ENCODE results near the gene PRPF39. TPM values are rescaled to one million over a fixed set of nuclear protein-coding genes. Genes with fewer than 3 reads are reported as not detected.

Gene PRPF39
- total and polyA plus RNA-seq, 2 of the 4 experiments (the other 2 are of a cell fraction), result 18.1 to 29.6 TPM

GRCh38 chr14:45094275-45094674 is 10.4 kb downstream of the PRPF39 start:
- no CpG with 5 or more reads among the region's 2 CpGs for WGBS, 2 experiments (ENCODE audit: extremely low coverage in 2 of 2, insufficient read length in 1 of 2)

More at GRCh38 chr14:45094275-45094674, 10.4 kb downstream of the PRPF39 start:
- no peak overlapping the region for H3K23ac ChIP-seq (ENCODE audit: low read depth, low read length)
- H3K9ac ChIP-seq (ENCODE audit: low read depth, low read length), result no peak overlapping the region
- no peak overlapping the region for H4K8ac ChIP-seq (ENCODE audit: low read depth in 2 of 2, low read length in 2 of 2)
- no peak overlapping the region for H2AFZ ChIP-seq (replicated peaks; ENCODE audit: low read length, poor library complexity)
- H3K4ac ChIP-seq (ENCODE audit: low read depth, low read length), result no peak overlapping the region
- no peak overlapping the region for H3K4me3 ChIP-seq (ENCODE audit: insufficient read depth, low read depth, low read length)
- no peak overlapping the region for H2BK15ac ChIP-seq (ENCODE audit: low read depth, low read length)
- dilution Hi-C loops (cut with HindIII; ENCODE audit: low sequenced_read_pairs, unreplicated experiment), result no loop called here
- H3K4me2 ChIP-seq (ENCODE audit: low read depth, low read length), result no peak overlapping the region
- no peak overlapping the region for H2BK120ac ChIP-seq (ENCODE audit: low read depth, low read length)
- H2BK20ac ChIP-seq (ENCODE audit: low read depth, low read length), result no peak overlapping the region
- CTCF ChIA-PET, result interaction anchor here (0.7 kb wide), 1 partner anchor 34 kb away, joined by 3 read pairs; no protein-coding TSS in a partner anchor
- H3K36me3 ChIP-seq (ENCODE audit: control insufficient read depth, insufficient read depth, low read length), result peaks cover 12% of the 10 kb centered on the region
- no peak overlapping the region for H2BK5ac ChIP-seq (ENCODE audit: low read depth, low read length, poor library complexity, severe bottlenecking)
- no peak overlapping the region for H4K91ac ChIP-seq (ENCODE audit: insufficient read depth, low read depth, low read length)
- POLR2A ChIA-PET (ENCODE audit: unreplicated experiment), result no interaction called here
- H4K5ac ChIP-seq (ENCODE audit: low read depth, low read length), result no peak overlapping the region
- H2AK9ac ChIP-seq (replicated peaks; ENCODE audit: low read depth, low read length, poor library complexity), result no peak overlapping the region
- ATAC-seq (ENCODE audit: low read depth) (no peak), DNase-seq (no peak)
- peaks cover 16 to 30% of the 10 kb centered on the region in 2 experiments for H3K79me1 ChIP-seq (ENCODE audit: low read depth in 1 of 2, low read length in 2 of 2)
- intact Hi-C loops (cut with micrococcal nuclease), result no loop called here
- H2AK5ac ChIP-seq (ENCODE audit: low read depth, low read length), result no peak overlapping the region
- no peak overlapping the region for H3K14ac ChIP-seq (replicated peaks; ENCODE audit: low read depth, low read length)
- H3K56ac ChIP-seq (ENCODE audit: extremely low read depth, insufficient read depth, low read length), result no peak overlapping the region
- H4K20me1 ChIP-seq (ENCODE audit: insufficient read depth, low read length), result peaks cover 37% of the 10 kb centered on the region
- H3K27ac ChIP-seq (ENCODE audit: insufficient read depth, low read length), result no peak overlapping the region
- in situ Hi-C loops (cut with MboI; ENCODE audit: low sequenced_read_pairs), result no loop called here
- BruUV-seq (replicated peaks), result no TSS peak
- no peaks in the 10 kb centered on the region for H3K27me3 ChIP-seq (ENCODE audit: control insufficient read depth, insufficient read depth, low read length)
- H3K9me1 ChIP-seq (ENCODE audit: insufficient read depth, low read length), result peaks cover 6% of the 10 kb centered on the region
- peaks cover 2% of the 10 kb centered on the region; the same call in 1 of the 2 replicates for H3K4me1 ChIP-seq (ENCODE audit: control insufficient read depth, insufficient read depth, low read length)
- no peak overlapping the region for H3K18ac ChIP-seq (ENCODE audit: low read depth, low read length)
- no peaks in the 10 kb centered on the region for H3K9me3 ChIP-seq (ENCODE audit: control insufficient read depth, insufficient read depth, low read length)
- TF ChIP-seq BHLHE40 (IDR thresholded peaks at IDR 0.05; ENCODE audit: low read depth, low read length), result no peak
